Measurements from ENCODE around the gene WFDC10A. TPM values are rescaled to one million over a fixed set of nuclear protein-coding genes. Genes with fewer than 3 reads are reported as not detected.
"Not testable (repeated sequence)": the region's sequence is repeated elsewhere in the genome, so short reads cannot be mapped to it uniquely, and the experiment has no call there.

Gene WFDC10A
- total RNA-seq = not detected
- long read RNA-seq, donor 1 = 0 reads
- long read RNA-seq, donor 2 = 0 reads

- intact Hi-C loops (cut with DNase I) = no loop called here
- DNase-seq (ENCODE audit: low spot score) = no peak
Observed at GRCh38 chr20:45629496-45630100, at the start of gene WFDC10A. TSS of gene WFDC10A (plus strand) at chr20:45629739. CDS start at chr20:45629814, 75 bp downstream.

- DNase-seq (ENCODE audit: low spot score) = no peak
- intact Hi-C loops (cut with DNase I) = no loop called here
Observed at GRCh38 chr20:45581702-45582101, 47.8 kb upstream of the WFDC10A start.

- no peak for DNase-seq (ENCODE audit: low spot score)
- intact Hi-C loops (cut with DNase I) = no loop called here
Observed at GRCh38 chr20:45583502-45583901, 46.0 kb upstream of the WFDC10A start.

GRCh38 chr20:45584294-45584693 lies 45.2 kb upstream of the WFDC10A start:
- intact Hi-C loops (cut with DNase I); DNase-seq (ENCODE audit: low spot score): not testable (repeated sequence)

GRCh38 chr20:45585986-45586385 lies 43.6 kb upstream of the WFDC10A start:
- DNase-seq (ENCODE audit: low spot score); intact Hi-C loops (cut with DNase I): not testable (repeated sequence)

- no peak for DNase-seq (ENCODE audit: low spot score)
- intact Hi-C loops (cut with DNase I) = no loop called here
Observed at GRCh38 chr20:45588800-45589199, 40.7 kb upstream of the WFDC10A start.

GRCh38 chr20:45589725-45590124 lies 39.8 kb upstream of the WFDC10A start:
- intact Hi-C loops (cut with DNase I) = loop anchor here in 1 of 2 donors (10.0 kb wide), 1 partner anchor 55 kb away; the partner anchor contains the start of gene WFDC6
- no peak for DNase-seq (ENCODE audit: low spot score)

GRCh38 chr20:45592574-45593189 lies 36.9 kb upstream of the WFDC10A start:
- intact Hi-C loops (cut with DNase I) = loop anchor here in 1 of 2 donors (10.0 kb wide), 1 partner anchor 58 kb away; the partner anchor contains the start of gene WFDC6

GRCh38 chr20:45593498-45593897 lies 36.0 kb upstream of the WFDC10A start:
- intact Hi-C loops (cut with DNase I) = loop anchor here in 1 of 2 donors (10.0 kb wide), 1 partner anchor 59 kb away; the partner anchor contains the start of gene WFDC6
- DNase-seq (ENCODE audit: low spot score) = no peak

More at GRCh38 chr20:45592574-45593189, 36.9 kb upstream of the WFDC10A start:
- no peak for DNase-seq (ENCODE audit: low spot score)

GRCh38 chr20:45595235-45595634 lies 34.3 kb upstream of the WFDC10A start:
- no peak for DNase-seq (ENCODE audit: low spot score)
- intact Hi-C loops (cut with DNase I) = loop anchor here in 1 of 2 donors (10.0 kb wide), 1 partner anchor 60 kb away; the partner anchor contains the start of gene WFDC6

- DNase-seq (ENCODE audit: low spot score) = no peak
- intact Hi-C loops (cut with DNase I) = no loop called here
Observed at GRCh38 chr20:45607810-45608209, 21.7 kb upstream of the WFDC10A start.

- intact Hi-C loops (cut with DNase I) = no loop called here
- DNase-seq (ENCODE audit: low spot score) = no peak
Observed at GRCh38 chr20:45611054-45611453, 18.5 kb upstream of the WFDC10A start.

GRCh38 chr20:45612314-45612713 lies 17.2 kb upstream of the WFDC10A start:
- no peak for DNase-seq (ENCODE audit: low spot score)
- intact Hi-C loops (cut with DNase I) = no loop called here

GRCh38 chr20:45617591-45617990 lies 11.9 kb upstream of the WFDC10A start:
- intact Hi-C loops (cut with DNase I) = no loop called here

GRCh38 chr20:45621593-45621992 lies 7.9 kb upstream of the WFDC10A start:
- intact Hi-C loops (cut with DNase I) = no loop called here

More at GRCh38 chr20:45617591-45617990, 11.9 kb upstream of the WFDC10A start:
- DNase-seq (ENCODE audit: low spot score) = no peak

GRCh38 chr20:45626540-45626939 lies 3.0 kb upstream of the WFDC10A start:
- DNase-seq (ENCODE audit: low spot score) = no peak
- intact Hi-C loops (cut with DNase I) = no loop called here

More at GRCh38 chr20:45621593-45621992, 7.9 kb upstream of the WFDC10A start:
- DNase-seq (ENCODE audit: low spot score) = no peak

- DNase-seq (ENCODE audit: low spot score) = no peak
- intact Hi-C loops (cut with DNase I) = no loop called here
Observed at GRCh38 chr20:45630371-45630770, 832 bp downstream of the WFDC10A start.

- intact Hi-C loops (cut with DNase I) = no loop called here
- DNase-seq (ENCODE audit: low spot score) = no peak
Observed at GRCh38 chr20:45631184-45631583, 1.6 kb downstream of the WFDC10A start, which contains the start of gene WFDC9. TSS of gene WFDC9 (minus strand) at chr20:45631284. CDS start at chr20:45610181, 21,103 bp downstream.

- intact Hi-C loops (cut with DNase I) = no loop called here
- DNase-seq (ENCODE audit: low spot score) = no peak
Observed at GRCh38 chr20:45636513-45636912, 7.0 kb downstream of the WFDC10A start.

- intact Hi-C loops (cut with DNase I) = no loop called here
- no peak for DNase-seq (ENCODE audit: low spot score)
Observed at GRCh38 chr20:45639687-45640086, 10.1 kb downstream of the WFDC10A start.
